WERI-Rb-1 (cell line): Measurements from ENCODE around the gene SAFB2.

Source experiments
- DNase-seq: peaks from one replicate; pipeline ENCODE4 v3.0.0-alpha.2; 2020
- H3K27ac ChIP-seq: fragments of 250-450 bp; sonication (Bioruptor Pico); 2 replicates; pipeline ENCODE4 v1.5.1; 2020; ENCODE audit warnings: mild to moderate bottlenecking, moderate library complexity
- H3K27me3 ChIP-seq: fragments of 250-450 bp; sonication (Bioruptor Pico); 2 replicates; pipeline ENCODE4 v1.5.1; 2021; ENCODE audit warnings: mild to moderate bottlenecking, low read depth, moderate library complexity; ENCODE audit not compliant: insufficient read depth, severe bottlenecking
- H3K36me3 ChIP-seq: fragments of 250-450 bp; sonication (Bioruptor Pico); 2 replicates; pipeline ENCODE4 v1.5.1; 2020; ENCODE audit warnings: mild to moderate bottlenecking, moderate library complexity
- H3K4me3 ChIP-seq: 2 replicates; pipeline ENCODE4 v1.5.1; 2011; ENCODE audit warnings: low read depth, mild to moderate bottlenecking, control low read depth, low read length
- H3K9me3 ChIP-seq: fragments of 250-450 bp; sonication (Bioruptor Pico); 2 replicates; pipeline ENCODE4 v1.5.1; 2021; ENCODE audit warnings: mild to moderate bottlenecking, moderate library complexity; ENCODE audit not compliant: severe bottlenecking
- CTCF ChIP-seq: IDR thresholded peaks from 2 replicates; pipeline ENCODE4 v1.5.1; 2011; ENCODE audit warnings: low read depth, mild to moderate bottlenecking, control low read depth, inconsistent platforms, low read length

The SAFB2 gene

GRCh38 chr19:5559804-5560133, 62.8 kb downstream of the SAFB2 start:
- Histone ChIP-seq H3K36me3 (no peaks in the 10 kb centered on the region), H3K27ac (no peak overlapping the region), H3K4me3 (no peak overlapping the region), H3K9me3 (peaks cover 6% of the 10 kb centered on the region), H3K27me3 (no peaks in the 10 kb centered on the region)
- TF ChIP-seq CTCF: no peak
- no peak for DNase-seq

- no peaks in the 10 kb centered on the region for H3K36me3 ChIP-seq
- no peak for TF ChIP-seq CTCF
- no peak overlapping the region for H3K27ac ChIP-seq
- no peaks in the 10 kb centered on the region for H3K27me3 ChIP-seq
- peaks cover 6% of the 10 kb centered on the region for H3K9me3 ChIP-seq
- no peak overlapping the region for H3K4me3 ChIP-seq
- no peak for DNase-seq
Observed at GRCh38 chr19:5558101-5558621, 64.4 kb downstream of the SAFB2 start.

- H3K9me3 ChIP-seq: peaks cover 6% of the 10 kb centered on the region
- no peaks in the 10 kb centered on the region for H3K27me3 ChIP-seq
- no peak for TF ChIP-seq CTCF
- H3K4me3 ChIP-seq: no peak overlapping the region
- DNase-seq: no peak
- H3K27ac ChIP-seq: no peak overlapping the region
- no peaks in the 10 kb centered on the region for H3K36me3 ChIP-seq
Observed at GRCh38 chr19:5557691-5558090, 64.9 kb downstream of the SAFB2 start.

GRCh38 chr19:5554828-5555227, 67.7 kb downstream of the SAFB2 start:
- Histone ChIP-seq H3K27ac (no peak overlapping the region), H3K36me3 (no peaks in the 10 kb centered on the region), H3K9me3 (no peaks in the 10 kb centered on the region), H3K4me3 (no peak overlapping the region), H3K27me3 (no peaks in the 10 kb centered on the region)
- DNase-seq: no peak
- TF ChIP-seq CTCF: no peak

GRCh38 chr19:5553892-5554291, 68.7 kb downstream of the SAFB2 start:
- Histone ChIP-seq H3K27me3 (no peaks in the 10 kb centered on the region), H3K27ac (no peak overlapping the region), H3K4me3 (no peak overlapping the region), H3K36me3 (no peaks in the 10 kb centered on the region), H3K9me3 (no peaks in the 10 kb centered on the region)
- DNase-seq: peak; percentile 43
- no peak for TF ChIP-seq CTCF

- peak; percentile 71 for DNase-seq
- Histone ChIP-seq H3K9me3 (no peaks in the 10 kb centered on the region), H3K4me3 (no peak overlapping the region), H3K36me3 (no peaks in the 10 kb centered on the region), H3K27me3 (no peaks in the 10 kb centered on the region), H3K27ac (no peak overlapping the region)
- TF ChIP-seq CTCF: peak; percentile 80
Observed at GRCh38 chr19:5547881-5548280, 74.7 kb downstream of the SAFB2 start.
